Measurements from ENCODE around the gene SLC16A2.
A peak's percentile ranks its signal among the peaks of the same experiment; 100 is the strongest.

The SLC16A2 gene

GRCh38 chrX:74423289-74423998, 2.2 kb downstream of the SLC16A2 start:
- Histone ChIP-seq H3K9me3 (ENCODE audit: insufficient read depth, low read length) (no peaks in the 10 kb centered on the region), H3K4me1 (ENCODE audit: insufficient read depth, insufficient read length) (peaks cover 9% of the 10 kb centered on the region), H3K4me3 (ENCODE audit: insufficient read length, low read depth) (no peak overlapping the region), H3K36me3 (ENCODE audit: insufficient read depth, insufficient read length, low read length) (no peaks in the 10 kb centered on the region), H3K9ac (ENCODE audit: insufficient read length, low read depth) (peak overlapping the region; percentile 85), H3K27me3 (ENCODE audit: insufficient read depth, insufficient read length) (no peaks in the 10 kb centered on the region)
- TF ChIP-seq YY1 (IDR thresholded peaks at IDR 0.05; ENCODE audit: insufficient read depth, insufficient read length) = no peak
- TF ChIP-seq ZNF274 (IDR thresholded peaks at IDR 0.05; ENCODE audit: low read depth, low read length) = no peak
- no peak for TF ChIP-seq SUZ12 (IDR thresholded peaks at IDR 0.05; ENCODE audit: extremely low read depth, insufficient read depth, insufficient read length)
- no peak for DNase-seq (ENCODE audit: low read depth, low spot score)

DNA sequence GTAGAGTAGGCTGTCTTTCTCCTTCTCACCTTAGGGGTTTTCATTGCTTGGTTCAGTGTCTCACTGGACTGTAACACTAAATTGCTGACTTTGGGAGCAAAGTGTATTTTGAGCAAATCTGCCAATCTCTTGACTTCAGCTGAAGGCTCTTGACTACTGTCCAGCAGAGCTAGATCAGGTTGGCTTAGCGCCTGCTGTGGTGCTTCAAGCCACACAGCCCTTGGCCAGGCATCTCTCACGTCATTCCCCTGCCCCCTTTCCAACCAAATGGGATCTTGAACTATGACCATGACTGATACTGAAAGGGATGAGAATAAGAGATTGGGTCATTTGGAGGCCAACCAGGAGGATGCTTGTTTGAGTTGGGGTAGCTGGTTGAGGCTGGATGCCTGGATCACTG, 4.8 kb downstream of the SLC16A2 start:
- no peak for DNase-seq (ENCODE audit: low read depth, low spot score)
- peaks cover 7% of the 10 kb centered on the region for H3K4me1 ChIP-seq (ENCODE audit: insufficient read depth, insufficient read length)
- H3K9me3 ChIP-seq (ENCODE audit: insufficient read depth, low read length) = no peaks in the 10 kb centered on the region
- H3K9ac ChIP-seq (ENCODE audit: insufficient read length, low read depth) = no peak overlapping the region
- TF ChIP-seq ZNF274 (IDR thresholded peaks at IDR 0.05; ENCODE audit: low read depth, low read length) = no peak
- no peak for TF ChIP-seq SUZ12 (IDR thresholded peaks at IDR 0.05; ENCODE audit: extremely low read depth, insufficient read depth, insufficient read length)
- no peak for TF ChIP-seq YY1 (IDR thresholded peaks at IDR 0.05; ENCODE audit: insufficient read depth, insufficient read length)
- H3K36me3 ChIP-seq (ENCODE audit: insufficient read depth, insufficient read length, low read length) = no peaks in the 10 kb centered on the region
- H3K27me3 ChIP-seq (ENCODE audit: insufficient read depth, insufficient read length) = no peaks in the 10 kb centered on the region
- H3K4me3 ChIP-seq (ENCODE audit: insufficient read length, low read depth) = no peak overlapping the region

DNA sequence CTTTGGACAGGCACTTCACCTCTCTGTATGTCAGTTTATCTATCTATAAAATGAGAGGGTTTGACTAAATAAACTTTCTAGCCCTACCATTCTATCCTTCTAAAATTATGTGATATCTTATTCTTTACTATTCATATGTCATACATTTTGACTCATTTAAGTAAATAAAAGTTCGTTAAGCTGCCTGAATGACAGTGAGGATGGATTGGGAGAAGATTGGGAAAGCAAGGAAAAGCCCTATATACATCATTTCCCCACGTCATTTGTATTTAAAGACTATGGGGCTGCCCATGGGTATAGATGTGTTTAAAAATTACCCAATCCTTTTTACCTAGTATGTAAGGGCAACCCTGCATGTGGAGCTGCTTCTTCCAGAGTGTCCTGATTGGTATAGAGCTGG, 5.3 kb downstream of the SLC16A2 start:
- Histone ChIP-seq H3K27me3 (ENCODE audit: insufficient read depth, insufficient read length) (no peaks in the 10 kb centered on the region), H3K4me1 (ENCODE audit: insufficient read depth, insufficient read length) (peaks cover 7% of the 10 kb centered on the region), H3K9me3 (ENCODE audit: insufficient read depth, low read length) (no peaks in the 10 kb centered on the region), H3K4me3 (ENCODE audit: insufficient read length, low read depth) (no peak overlapping the region), H3K9ac (ENCODE audit: insufficient read length, low read depth) (no peak overlapping the region), H3K36me3 (ENCODE audit: insufficient read depth, insufficient read length, low read length) (no peaks in the 10 kb centered on the region)
- no peak for TF ChIP-seq YY1 (IDR thresholded peaks at IDR 0.05; ENCODE audit: insufficient read depth, insufficient read length)
- no peak for TF ChIP-seq ZNF274 (IDR thresholded peaks at IDR 0.05; ENCODE audit: low read depth, low read length)
- TF ChIP-seq SUZ12 (IDR thresholded peaks at IDR 0.05; ENCODE audit: extremely low read depth, insufficient read depth, insufficient read length) = no peak
- no peak for DNase-seq (ENCODE audit: low read depth, low spot score)

DNA sequence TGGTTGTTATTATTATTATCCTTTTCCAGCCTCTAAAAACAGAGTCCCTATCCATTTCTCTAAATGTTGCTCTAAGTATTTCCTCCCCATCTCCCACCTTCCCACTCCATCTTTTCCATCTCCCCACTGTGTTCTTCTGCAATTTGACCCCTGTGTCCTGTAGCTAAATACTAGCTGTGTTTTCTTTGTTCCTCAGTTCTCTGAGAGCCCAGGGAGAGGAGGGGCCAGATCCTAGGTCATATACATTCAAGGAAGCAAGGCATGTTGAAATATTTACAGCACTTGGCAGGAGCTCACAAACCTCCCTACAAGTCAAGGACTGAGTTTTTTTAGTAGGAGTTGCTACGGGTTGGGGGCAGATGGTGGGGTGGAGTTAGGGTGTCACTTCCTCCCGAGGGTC, 10.5 kb downstream of the SLC16A2 start:
- H3K4me3 ChIP-seq (ENCODE audit: insufficient read length, low read depth) = no peak overlapping the region
- no peaks in the 10 kb centered on the region for H3K4me1 ChIP-seq (ENCODE audit: insufficient read depth, insufficient read length)
- no peaks in the 10 kb centered on the region for H3K36me3 ChIP-seq (ENCODE audit: insufficient read depth, insufficient read length, low read length)
- no peak for DNase-seq (ENCODE audit: low read depth, low spot score)
- TF ChIP-seq SUZ12 (IDR thresholded peaks at IDR 0.05; ENCODE audit: extremely low read depth, insufficient read depth, insufficient read length) (no peak), YY1 (IDR thresholded peaks at IDR 0.05; ENCODE audit: insufficient read depth, insufficient read length) (no peak), ZNF274 (IDR thresholded peaks at IDR 0.05; ENCODE audit: low read depth, low read length) (no peak)
- no peaks in the 10 kb centered on the region for H3K9me3 ChIP-seq (ENCODE audit: insufficient read depth, low read length)
- H3K9ac ChIP-seq (ENCODE audit: insufficient read length, low read depth) = no peak overlapping the region
- no peaks in the 10 kb centered on the region for H3K27me3 ChIP-seq (ENCODE audit: insufficient read depth, insufficient read length)

- no peaks in the 10 kb centered on the region for H3K36me3 ChIP-seq (ENCODE audit: insufficient read depth, insufficient read length, low read length)
- no peaks in the 10 kb centered on the region for H3K9me3 ChIP-seq (ENCODE audit: insufficient read depth, low read length)
- H3K9ac ChIP-seq (ENCODE audit: insufficient read length, low read depth) = no peak overlapping the region
- no peak for DNase-seq (ENCODE audit: low read depth, low spot score)
- H3K27me3 ChIP-seq (ENCODE audit: insufficient read depth, insufficient read length) = no peaks in the 10 kb centered on the region
- no peak for TF ChIP-seq ZNF274 (IDR thresholded peaks at IDR 0.05; ENCODE audit: low read depth, low read length)
- TF ChIP-seq SUZ12 (IDR thresholded peaks at IDR 0.05; ENCODE audit: extremely low read depth, insufficient read depth, insufficient read length) = no peak
- TF ChIP-seq YY1 (IDR thresholded peaks at IDR 0.05; ENCODE audit: insufficient read depth, insufficient read length) = no peak
- H3K4me3 ChIP-seq (ENCODE audit: insufficient read length, low read depth) = no peak overlapping the region
- no peaks in the 10 kb centered on the region for H3K4me1 ChIP-seq (ENCODE audit: insufficient read depth, insufficient read length)
These were observed 13.0 kb downstream of the SLC16A2 start for GRCh38 chrX:74434336-74434735.

GRCh38 chrX:74437530-74437929, 16.2 kb downstream of the SLC16A2 start:
- no peaks in the 10 kb centered on the region for H3K4me1 ChIP-seq (ENCODE audit: insufficient read depth, insufficient read length)
- no peaks in the 10 kb centered on the region for H3K27me3 ChIP-seq (ENCODE audit: insufficient read depth, insufficient read length)
- no peak overlapping the region for H3K4me3 ChIP-seq (ENCODE audit: insufficient read length, low read depth)
- no peak for TF ChIP-seq SUZ12 (IDR thresholded peaks at IDR 0.05; ENCODE audit: extremely low read depth, insufficient read depth, insufficient read length)
- no peak for TF ChIP-seq ZNF274 (IDR thresholded peaks at IDR 0.05; ENCODE audit: low read depth, low read length)
- TF ChIP-seq YY1 (IDR thresholded peaks at IDR 0.05; ENCODE audit: insufficient read depth, insufficient read length) = no peak
- no peak overlapping the region for H3K9ac ChIP-seq (ENCODE audit: insufficient read length, low read depth)
- DNase-seq (ENCODE audit: low read depth, low spot score) = no peak
- H3K9me3 ChIP-seq (ENCODE audit: insufficient read depth, low read length) = no peaks in the 10 kb centered on the region
- H3K36me3 ChIP-seq (ENCODE audit: insufficient read depth, insufficient read length, low read length) = no peaks in the 10 kb centered on the region

DNA sequence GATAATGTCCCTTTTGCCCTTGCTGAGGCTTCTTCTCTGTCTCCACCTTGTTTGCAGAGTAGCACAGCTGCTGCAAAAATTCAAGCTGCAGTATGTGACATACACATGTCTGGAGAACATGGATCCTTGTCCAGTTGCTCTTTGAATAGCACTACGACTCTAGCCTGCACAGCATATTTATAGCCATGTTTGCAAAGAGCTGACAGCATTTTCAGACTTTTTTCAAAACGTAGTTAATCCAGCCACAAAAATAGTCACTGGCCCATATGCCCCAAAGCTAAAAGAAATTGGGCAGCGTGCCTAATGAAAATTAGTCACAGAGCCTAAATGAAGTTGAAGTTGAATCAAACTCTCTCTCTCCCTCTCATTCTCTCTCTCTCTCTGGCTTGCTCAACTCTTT, 17.5 kb downstream of the SLC16A2 start:
- no peaks in the 10 kb centered on the region for H3K36me3 ChIP-seq (ENCODE audit: insufficient read depth, insufficient read length, low read length)
- H3K4me1 ChIP-seq (ENCODE audit: insufficient read depth, insufficient read length) = no peaks in the 10 kb centered on the region
- TF ChIP-seq ZNF274 (IDR thresholded peaks at IDR 0.05; ENCODE audit: low read depth, low read length) (no peak), YY1 (IDR thresholded peaks at IDR 0.05; ENCODE audit: insufficient read depth, insufficient read length) (no peak), SUZ12 (IDR thresholded peaks at IDR 0.05; ENCODE audit: extremely low read depth, insufficient read depth, insufficient read length) (no peak)
- H3K9ac ChIP-seq (ENCODE audit: insufficient read length, low read depth) = no peak overlapping the region
- no peaks in the 10 kb centered on the region for H3K27me3 ChIP-seq (ENCODE audit: insufficient read depth, insufficient read length)
- H3K9me3 ChIP-seq (ENCODE audit: insufficient read depth, low read length) = no peaks in the 10 kb centered on the region
- no peak for DNase-seq (ENCODE audit: low read depth, low spot score)
- H3K4me3 ChIP-seq (ENCODE audit: insufficient read length, low read depth) = no peak overlapping the region
